HEK293 (cell line): ENCODE measurements around the gene FOSB.

Source experiments
- CTCF ChIA-PET: fragments of 350-600 bp; formaldehyde crosslinking; extraction: SDS; loops from one replicate; lab custom pipeline; 2021; ENCODE audit warnings: antibody characterized with exemption; lab: Yijun Ruan, JAX
- POLR2A ChIA-PET: fragments of 300-600 bp; formaldehyde crosslinking; extraction: SDS; loops from one replicate; lab custom pipeline; 2020; ENCODE audit warnings: antibody characterized with exemption, inconsistent platforms; lab: Yijun Ruan, JAX
- H3K27ac ChIP-seq: fragments of 200-500 bp; sonication (Bioruptor generic); 2 replicates; pipeline ENCODE4 v1.5.1; 2014; ENCODE audit warnings: low read depth, low read length, control low read depth, inconsistent platforms; ENCODE audit errors: extremely low read depth
- H3K36me3 ChIP-seq, 2 experiments: fragments of 200-500 bp in 1 of 2; sonication (Bioruptor generic) in 1 of 2; 1 replicate in 1 of 2; 2 replicates in 1 of 2; pipeline ENCODE4 v1.5.1; 2014 to 2017; ENCODE audit warnings: inconsistent platforms in 2 of 2, low read length in 2 of 2; ENCODE audit not compliant: control insufficient read depth in 2 of 2, insufficient read depth in 1 of 2
- H3K4me1 ChIP-seq: fragments of 200-500 bp; sonication (Bioruptor generic); 2 replicates; pipeline ENCODE4 v1.5.1; 2014; ENCODE audit warnings: mild to moderate bottlenecking, low read length, inconsistent platforms; ENCODE audit not compliant: control insufficient read depth, insufficient read depth
- H3K4me3 ChIP-seq: 2 replicates; pipeline ENCODE4 v1.5.1; 2011; ENCODE audit warnings: low read depth, mild to moderate bottlenecking, control low read depth, low read length, moderate library complexity
- H3K9me3 ChIP-seq: fragments of 200-500 bp; sonication (Bioruptor generic); 2 replicates; pipeline ENCODE4 v1.5.1; 2014; ENCODE audit warnings: low read depth, low read length, inconsistent platforms; ENCODE audit not compliant: control insufficient read depth, insufficient read depth
- CTCF ChIP-seq: fragments of 450-650 bp; formaldehyde crosslinking; IDR thresholded peaks from 2 replicates; pipeline ENCODE4 v1.5.1; 2016; ENCODE audit warnings: missing biosample characterization, missing genetic modification characterization
- FEZF1 ChIP-seq: fragments of 450-650 bp; formaldehyde crosslinking; IDR thresholded peaks from 2 replicates; pipeline ENCODE4 v1.5.1; 2016; ENCODE audit warnings: missing biosample characterization, missing genetic modification characterization
- HOXD13 ChIP-seq: sonication (generic); formaldehyde crosslinking; IDR thresholded peaks from 2 replicates; pipeline ENCODE4 v1.8.0; 2022; ENCODE audit warnings: missing genetic modification reagents, borderline replicate concordance
- KLF9 ChIP-seq: fragments of 450-650 bp; formaldehyde crosslinking; IDR thresholded peaks from 2 replicates; pipeline ENCODE4 v1.5.1; 2016; ENCODE audit warnings: missing biosample characterization, missing genetic modification characterization, low read depth
- PRDM1 ChIP-seq: fragments of 450-650 bp; formaldehyde crosslinking; IDR thresholded peaks from 2 replicates; pipeline ENCODE4; 2016; ENCODE audit warnings: missing biosample characterization, missing genetic modification characterization
- SP3 ChIP-seq: fragments of 450-650 bp; formaldehyde crosslinking; IDR thresholded peaks from 2 replicates; pipeline ENCODE4 v1.5.1; 2016; ENCODE audit warnings: missing biosample characterization, missing genetic modification characterization
- ZNF132 ChIP-seq: fragments of 450-650 bp; formaldehyde crosslinking; IDR thresholded peaks from 2 replicates; pipeline ENCODE4 v1.5.1; 2017; ENCODE audit warnings: missing biosample characterization, missing genetic modification characterization, borderline replicate concordance
- ZNF274 ChIP-seq, 2 experiments: fragments of 200-500 bp in 1 of 2; fragments of 450-650 bp in 1 of 2; sonication (Bioruptor generic) in 1 of 2; formaldehyde crosslinking in 1 of 2; IDR thresholded peaks; 2 replicates each; pipeline versions ENCODE4 v1.5.1 to v1.6.1; 2014 to 2016; ENCODE audit warnings: borderline replicate concordance in 1 of 2, inconsistent platforms in 1 of 2, low read length in 1 of 2, missing biosample characterization in 1 of 2, missing genetic modification characterization in 1 of 2
- ZNF341 ChIP-seq: fragments of 450-650 bp; formaldehyde crosslinking; IDR thresholded peaks from 2 replicates; pipeline ENCODE4; 2016; ENCODE audit warnings: low read depth, missing biosample characterization, missing genetic modification characterization
- ZNF404 ChIP-seq: fragments of 450-650 bp; formaldehyde crosslinking; IDR thresholded peaks from 2 replicates; pipeline ENCODE4 v1.5.1; 2017; ENCODE audit warnings: missing biosample characterization, missing genetic modification characterization
- ZNF513 ChIP-seq: fragments of 450-650 bp; IDR thresholded peaks from 2 replicates; pipeline ENCODE4 v1.5.1; 2018; ENCODE audit warnings: missing biosample characterization, missing genetic modification characterization
- ZNF530 ChIP-seq: fragments of 450-650 bp; formaldehyde crosslinking; IDR thresholded peaks from 2 replicates; pipeline ENCODE4 v1.5.1; 2016; ENCODE audit warnings: low read depth, missing biosample characterization, missing genetic modification characterization
- ZNF596 ChIP-seq: fragments of 450-650 bp; IDR thresholded peaks from 2 replicates; pipeline ENCODE4 v1.5.0; 2018; ENCODE audit warnings: missing biosample characterization, mild to moderate bottlenecking, missing genetic modification characterization, moderate library complexity
- ZNF600 ChIP-seq: fragments of 450-650 bp; formaldehyde crosslinking; IDR thresholded peaks from 2 replicates; pipeline ENCODE4 v1.5.1; 2016; ENCODE audit warnings: missing biosample characterization, missing genetic modification characterization
- ZNF629 ChIP-seq: fragments of 450-650 bp; formaldehyde crosslinking; IDR thresholded peaks from 2 replicates; pipeline ENCODE4 v1.5.1; 2017; ENCODE audit warnings: missing biosample characterization, missing genetic modification characterization
- ZNF654 ChIP-seq: fragments of 450-650 bp; formaldehyde crosslinking; IDR thresholded peaks from 2 replicates; pipeline ENCODE4 v1.5.1; 2016; ENCODE audit warnings: low read depth, missing biosample characterization, missing genetic modification characterization
- ZNF660 ChIP-seq: fragments of 450-650 bp; IDR thresholded peaks from 2 replicates; pipeline ENCODE4 v1.5.1; 2018; ENCODE audit warnings: missing biosample characterization, mild to moderate bottlenecking, missing genetic modification characterization
- ZNF76 ChIP-seq: fragments of 450-650 bp; formaldehyde crosslinking; IDR thresholded peaks from 2 replicates; pipeline ENCODE4; 2016; ENCODE audit warnings: low read depth, missing biosample characterization, missing genetic modification characterization, borderline replicate concordance
- TF ChIP-seq, protein P1 (sequence below): fragments of 450-650 bp; formaldehyde crosslinking; IDR thresholded peaks from 2 replicates; pipeline ENCODE4 v1.5.1; 2016; ENCODE audit warnings: missing biosample characterization, missing genetic modification characterization
- TF ChIP-seq, protein P2 (sequence below): fragments of 450-650 bp; formaldehyde crosslinking; IDR thresholded peaks from 2 replicates; pipeline ENCODE4 v1.5.1; 2016; ENCODE audit warnings: missing biosample characterization, missing genetic modification characterization

The FOSB gene

GRCh38 chr19:45523642-45524256, 56.0 kb downstream of the FOSB start (continued):
- peak; percentile 30; the same call in 1 of the 2 replicates for TF ChIP-seq ZNF513 (tag by site-specific recombination)
- peak; percentile 93 for TF ChIP-seq ZNF76 (tag by site-specific recombination)
- peak; percentile 39; the same call in 1 of the 2 replicates for TF ChIP-seq SP3 (tag by site-specific recombination)
- no peak for TF ChIP-seq PRDM1
- TF ChIP-seq KLF9 (tag by site-specific recombination), result peak; percentile 54; the same call in 1 of the 2 replicates
- TF ChIP-seq ZNF132 (tag by site-specific recombination), result no peak
- TF ChIP-seq ZNF600 (tag by site-specific recombination), result no peak
- no peak for TF ChIP-seq ZNF530 (tag by site-specific recombination)
- TF ChIP-seq, protein P1, sequence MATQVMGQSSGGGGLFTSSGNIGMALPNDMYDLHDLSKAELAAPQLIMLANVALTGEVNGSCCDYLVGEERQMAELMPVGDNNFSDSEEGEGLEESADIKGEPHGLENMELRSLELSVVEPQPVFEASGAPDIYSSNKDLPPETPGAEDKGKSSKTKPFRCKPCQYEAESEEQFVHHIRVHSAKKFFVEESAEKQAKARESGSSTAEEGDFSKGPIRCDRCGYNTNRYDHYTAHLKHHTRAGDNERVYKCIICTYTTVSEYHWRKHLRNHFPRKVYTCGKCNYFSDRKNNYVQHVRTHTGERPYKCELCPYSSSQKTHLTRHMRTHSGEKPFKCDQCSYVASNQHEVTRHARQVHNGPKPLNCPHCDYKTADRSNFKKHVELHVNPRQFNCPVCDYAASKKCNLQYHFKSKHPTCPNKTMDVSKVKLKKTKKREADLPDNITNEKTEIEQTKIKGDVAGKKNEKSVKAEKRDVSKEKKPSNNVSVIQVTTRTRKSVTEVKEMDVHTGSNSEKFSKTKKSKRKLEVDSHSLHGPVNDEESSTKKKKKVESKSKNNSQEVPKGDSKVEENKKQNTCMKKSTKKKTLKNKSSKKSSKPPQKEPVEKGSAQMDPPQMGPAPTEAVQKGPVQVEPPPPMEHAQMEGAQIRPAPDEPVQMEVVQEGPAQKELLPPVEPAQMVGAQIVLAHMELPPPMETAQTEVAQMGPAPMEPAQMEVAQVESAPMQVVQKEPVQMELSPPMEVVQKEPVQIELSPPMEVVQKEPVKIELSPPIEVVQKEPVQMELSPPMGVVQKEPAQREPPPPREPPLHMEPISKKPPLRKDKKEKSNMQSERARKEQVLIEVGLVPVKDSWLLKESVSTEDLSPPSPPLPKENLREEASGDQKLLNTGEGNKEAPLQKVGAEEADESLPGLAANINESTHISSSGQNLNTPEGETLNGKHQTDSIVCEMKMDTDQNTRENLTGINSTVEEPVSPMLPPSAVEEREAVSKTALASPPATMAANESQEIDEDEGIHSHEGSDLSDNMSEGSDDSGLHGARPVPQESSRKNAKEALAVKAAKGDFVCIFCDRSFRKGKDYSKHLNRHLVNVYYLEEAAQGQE (tag by site-specific recombination), result no peak
- TF ChIP-seq FEZF1 (tag by site-specific recombination), result no peak
- TF ChIP-seq, protein P2, sequence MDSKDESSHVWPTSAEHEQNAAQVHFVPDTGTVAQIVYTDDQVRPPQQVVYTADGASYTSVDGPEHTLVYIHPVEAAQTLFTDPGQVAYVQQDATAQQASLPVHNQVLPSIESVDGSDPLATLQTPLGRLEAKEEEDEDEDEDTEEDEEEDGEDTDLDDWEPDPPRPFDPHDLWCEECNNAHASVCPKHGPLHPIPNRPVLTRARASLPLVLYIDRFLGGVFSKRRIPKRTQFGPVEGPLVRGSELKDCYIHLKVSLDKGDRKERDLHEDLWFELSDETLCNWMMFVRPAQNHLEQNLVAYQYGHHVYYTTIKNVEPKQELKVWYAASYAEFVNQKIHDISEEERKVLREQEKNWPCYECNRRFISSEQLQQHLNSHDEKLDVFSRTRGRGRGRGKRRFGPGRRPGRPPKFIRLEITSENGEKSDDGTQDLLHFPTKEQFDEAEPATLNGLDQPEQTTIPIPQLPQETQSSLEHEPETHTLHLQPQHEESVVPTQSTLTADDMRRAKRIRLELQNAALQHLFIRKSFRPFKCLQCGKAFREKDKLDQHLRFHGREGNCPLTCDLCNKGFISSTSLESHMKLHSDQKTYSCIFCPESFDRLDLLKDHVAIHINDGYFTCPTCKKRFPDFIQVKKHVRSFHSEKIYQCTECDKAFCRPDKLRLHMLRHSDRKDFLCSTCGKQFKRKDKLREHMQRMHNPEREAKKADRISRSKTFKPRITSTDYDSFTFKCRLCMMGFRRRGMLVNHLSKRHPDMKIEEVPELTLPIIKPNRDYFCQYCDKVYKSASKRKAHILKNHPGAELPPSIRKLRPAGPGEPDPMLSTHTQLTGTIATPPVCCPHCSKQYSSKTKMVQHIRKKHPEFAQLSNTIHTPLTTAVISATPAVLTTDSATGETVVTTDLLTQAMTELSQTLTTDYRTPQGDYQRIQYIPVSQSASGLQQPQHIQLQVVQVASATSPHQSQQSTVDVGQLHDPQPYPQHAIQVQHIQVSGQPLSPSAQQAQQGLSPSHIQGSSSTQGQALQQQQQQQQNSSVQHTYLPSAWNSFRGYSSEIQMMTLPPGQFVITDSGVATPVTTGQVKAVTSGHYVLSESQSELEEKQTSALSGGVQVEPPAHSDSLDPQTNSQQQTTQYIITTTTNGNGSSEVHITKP, result peak; percentile 82
- peak; percentile 89 for TF ChIP-seq CTCF (tag by site-specific recombination)
- peak; percentile 79 for TF ChIP-seq ZNF654 (tag by site-specific recombination)
- TF ChIP-seq HOXD13 (CRISPR knock-in tag), result no peak
- 0 out of 2 replicates have a peak, but pooled peaks have one; percentile 33 for TF ChIP-seq ZNF660 (tag by site-specific recombination)

DNA sequence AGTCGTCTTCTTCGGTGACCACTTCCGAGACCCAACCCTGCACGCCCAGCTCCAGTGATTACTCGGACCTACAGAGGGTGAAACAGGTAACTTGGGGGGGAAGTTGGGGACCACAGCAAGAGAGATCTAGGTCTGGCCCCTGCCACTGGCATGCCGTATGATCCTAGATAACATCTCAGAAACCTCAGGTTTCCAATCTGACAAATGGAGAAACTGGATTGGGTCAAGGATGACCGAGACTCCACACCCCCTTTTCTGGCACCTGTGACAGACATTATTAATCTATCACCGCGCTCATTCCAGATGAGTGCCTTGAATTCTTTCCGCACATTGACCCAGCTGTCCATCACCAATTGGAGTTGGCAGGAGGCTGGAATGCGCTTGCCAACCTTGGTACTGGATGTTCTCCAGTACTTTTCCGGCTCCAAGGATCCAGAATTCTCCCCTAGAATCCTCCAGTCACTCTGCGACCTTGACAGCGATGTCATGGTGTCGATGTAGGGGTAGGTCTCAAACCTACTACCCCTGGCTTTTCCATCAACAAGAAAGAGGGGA, 56.9 kb downstream of the FOSB start:
- H3K27ac ChIP-seq, result no peak overlapping the region
- H3K4me1 ChIP-seq, result no peaks in the 10 kb centered on the region
- H3K9me3 ChIP-seq, result no peaks in the 10 kb centered on the region
- peaks cover 14 to 40% of the 10 kb centered on the region in 2 experiments; a peak in 2 of 3 replicates for H3K36me3 ChIP-seq
- POLR2A ChIA-PET, result no interaction called here
- CTCF ChIA-PET, result interaction anchor here (0.6 to 7.6 kb wide), 14 partner anchors 18 to 169 kb away, joined by 3 to 40 read pairs (median 4); no protein-coding TSS in a partner anchor
- H3K4me3 ChIP-seq, result no peak overlapping the region
- TF ChIP-seq ZNF596 (tag by site-specific recombination), result no peak
- no peak for TF ChIP-seq ZNF274 (IDR thresholded peaks at IDR 0.05; ENCODE audit: low read length)
- no peak for TF ChIP-seq ZNF274 (tag by site-specific recombination; IDR thresholded peaks at IDR 0.05; ENCODE audit: borderline replicate concordance)
- no peak for TF ChIP-seq ZNF341
- TF ChIP-seq ZNF404, result no peak
- TF ChIP-seq ZNF629 (tag by site-specific recombination), result no peak
